GM12878 (cell line): Measurements from ENCODE around the gene BARX2. TPM values are rescaled to one million over a fixed set of nuclear protein-coding genes. Genes with fewer than 3 reads are reported as not detected.

Experiments
- ATAC-seq: fragments of 200-7000 bp; cut with Tn5 transposase; 3 replicates; pipeline ENCODE4 v1.9.1; 2020; ENCODE audit warnings: mild to moderate bottlenecking, moderate library complexity
- BruUV-seq: library from RNA; stranded (reverse); fragments of 400-500 nt; replicated peaks from 2 replicates; lab custom pipeline; 2021; lab: Mats Ljungman, UMichigan
- CTCF ChIA-PET: fragments of 300-600 bp; sonication (Branson Sonifier 250); formaldehyde crosslinking; extraction: SDS; loops from one replicate; lab custom pipeline; 2021; ENCODE audit warnings: inconsistent platforms; lab: Yijun Ruan, JAX
- POLR2A ChIA-PET: fragments of 350-600 bp; formaldehyde crosslinking; extraction: SDS; loops from one replicate; lab custom pipeline; 2021; ENCODE audit warnings: inconsistent platforms; lab: Charles Lee
- RAD21 ChIA-PET: fragments of 300-600 bp; sonication (Branson Sonifier 250); formaldehyde crosslinking; loops from one replicate; lab custom pipeline; 2023; ENCODE audit warnings: antibody characterized with exemption; ENCODE audit not compliant: unreplicated experiment; lab: Charles Lee
- SMC1A ChIA-PET: fragments of 300-600 bp; sonication (Branson Sonifier 250); formaldehyde crosslinking; loops from one replicate; lab custom pipeline; 2023; ENCODE audit not compliant: unreplicated experiment, uncharacterized antibody; lab: Charles Lee
- DNase-seq: peaks from one replicate; pipeline ENCODE4 v3.0.0-alpha.2; 2011; ENCODE audit warnings: low read depth, low spot score
- FAIRE-seq: peaks from 3 replicates; lab custom pipeline; 2011; peaks lifted over from hg19 to GRCh38; lab: Jason Lieb, UNC
- H2AFZ ChIP-seq: 2 replicates; pipeline ENCODE4 v1.6.0; 2011; ENCODE audit warnings: low read depth, low read length, control low read depth; ENCODE audit not compliant: control insufficient read depth
- H3K27ac ChIP-seq: 2 replicates; pipeline ENCODE4 v1.5.1; 2011; ENCODE audit warnings: control low read depth; ENCODE audit not compliant: control insufficient read depth, insufficient read depth
- H3K27me3 ChIP-seq, 2 experiments: replicated peaks in 1 of 2; 2 replicates each; pipeline versions ENCODE4 v1.6.0 to v1.6.1; 2011; ENCODE audit warnings: low read length in 1 of 2; ENCODE audit not compliant: control insufficient read depth in 2 of 2, insufficient read depth in 2 of 2
- H3K36me3 ChIP-seq, 2 experiments: 2 replicates each; pipeline ENCODE4 v1.5.1; 2011; ENCODE audit warnings: low read length in 1 of 2; ENCODE audit not compliant: control insufficient read depth in 2 of 2, insufficient read depth in 2 of 2
- H3K4me1 ChIP-seq: 2 replicates; pipeline ENCODE4 v1.6.1; 2011; ENCODE audit warnings: mild to moderate bottlenecking, low read length, moderate library complexity, mixed read lengths; ENCODE audit not compliant: control insufficient read depth, insufficient read depth
- H3K4me2 ChIP-seq: 2 replicates; pipeline ENCODE4 v1.6.0; 2011; ENCODE audit warnings: control low read depth; ENCODE audit not compliant: control insufficient read depth, insufficient read depth
- H3K4me3 ChIP-seq: fragments of 200-600 bp; sonication (generic); 2 replicates; pipeline ENCODE4 v1.5.1; 2016
- H3K79me2 ChIP-seq: 2 replicates; pipeline ENCODE4 v1.6.0; 2011; ENCODE audit warnings: low read length; ENCODE audit not compliant: control insufficient read depth, insufficient read depth
- H3K9ac ChIP-seq: 2 replicates; pipeline ENCODE4 v1.8.0; 2011; ENCODE audit warnings: low read length, control low read depth, mixed read lengths; ENCODE audit not compliant: control insufficient read depth, insufficient read depth
- H3K9me3 ChIP-seq: replicated peaks from 3 replicates; pipeline ENCODE4 v1.5.1; 2011; ENCODE audit warnings: mild to moderate bottlenecking, low read length; ENCODE audit not compliant: control insufficient read depth, insufficient read depth
- H4K20me1 ChIP-seq: 2 replicates; pipeline ENCODE4 v1.6.0; 2011; ENCODE audit not compliant: control insufficient read depth, insufficient read depth
- BHLHE40 ChIP-seq, 2 experiments: fragments of 450-650 bp in 1 of 2; IDR thresholded peaks; 2 replicates each; pipeline ENCODE4 v1.6.1; 2011 to 2017; ENCODE audit warnings: low read depth in 2 of 2, borderline replicate concordance in 1 of 2, improper control_type of control experiment in 1 of 2, low read length in 1 of 2, mild to moderate bottlenecking in 1 of 2
- NFYB ChIP-seq: IDR thresholded peaks from 2 replicates; pipeline ENCODE4 v1.6.1; 2011; ENCODE audit warnings: low read depth, mild to moderate bottlenecking, low read length, improper control_type of control experiment, moderate library complexity; ENCODE audit not compliant: insufficient read depth
- RAD21 ChIP-seq: IDR thresholded peaks from 2 replicates; pipeline ENCODE4 v1.6.1; 2011; ENCODE audit warnings: mild to moderate bottlenecking, low read depth, low read length, moderate library complexity; ENCODE audit not compliant: insufficient read depth
- WGBS: methylation state at CpG from one replicate; pipeline ENCODE4 v1.1.6; 2016; ENCODE audit warnings: low lambda C conversion rate; ENCODE audit not compliant: insufficient replicate concordance, insufficient coverage; ENCODE audit errors: missing lambda C conversion rate; 5-methylcytosine and 5-hydroxymethylcytosine counted together
- in situ Hi-C: fragments of 300-500 bp; cut with MboI; formaldehyde crosslinking; loops from 9 replicates; pipeline ENCODE4 v1.14.3; 2018; ENCODE audit warnings: mixed read lengths
- intact Hi-C: fragments of 100-400 bp; cut with micrococcal nuclease; formaldehyde crosslinking; loops from one replicate; pipeline ENCODE4 v1.14.2; 2022; ENCODE audit not compliant: unreplicated experiment
- polyA plus RNA-seq, 11 experiments: library from polyadenylated mRNA; depleted of rRNA in 4 of 11; unstranded in 6 of 11; stranded (reverse) in 5 of 11; fragments of >200 nt; fragmentation: Nextera tagmentation in 4 of 11; fragmentation: Illumina TruSeq in 1 of 11; extraction: Ambion mirVana in 4 of 11; extraction: Trizol in 1 of 11; gene quantifications; 1 replicate in 1 of 11; 2 replicates in 10 of 11; pipeline versions ENCODE4 v1.2.1 to v1.2.3, GENCODE V29; 2011 to 2016; ENCODE audit warnings: inconsistent platforms in 2 of 11, missing spikeins in 2 of 11, low read depth in 1 of 11
- total RNA-seq, 4 experiments: library from RNA; depleted of rRNA in 3 of 4; stranded (reverse); fragments of >200 nt in 3 of 4; fragmentation: Illumina TruSeq in 1 of 4; extraction: Trizol in 1 of 4; gene quantifications; 2 replicates each; pipeline versions ENCODE4 v1.2.1 to v1.2.3, GENCODE V29; 2013 to 2021

Gene BARX2
- total and polyA plus RNA-seq, 10 of the 15 experiments (the other 5 are each of a cell fraction or from before 2014, with no cell fraction given) = 0.07 to 0.84 TPM; not detected in 8

- WGBS = 12% methylated on average over 57 of the region's 57 CpGs
- intact Hi-C loops (no loop called here), in situ Hi-C loops (no loop called here)
- no peak for FAIRE-seq
- Histone ChIP-seq H3K4me1 (no peaks in the 10 kb centered on the region), H3K36me3 (no peaks in the 10 kb centered on the region), H4K20me1 (no peaks in the 10 kb centered on the region), H3K27me3 (peaks cover 14 to 26% of the 10 kb centered on the region in 2 experiments), H2AFZ (no peak overlapping the region), H3K27ac (no peak overlapping the region), H3K9ac (no peak overlapping the region), H3K4me2 (no peak overlapping the region), H3K79me2 (no peaks in the 10 kb centered on the region), H3K9me3 (no peaks in the 10 kb centered on the region), H3K4me3 (no peak overlapping the region)
- SMC1A ChIA-PET = no interaction called here
- no peak for ATAC-seq
- RAD21 ChIA-PET = no interaction called here
- CTCF ChIA-PET = interaction anchor here (2.4 kb wide), 1 partner anchor 9 kb away, joined by 7 read pairs; no protein-coding TSS in a partner anchor
- TF ChIP-seq RAD21 (no peak), NFYB (no peak), BHLHE40 (IDR thresholded peaks at IDR 0.05; ENCODE audit: borderline replicate concordance in 1 of 2, low read depth in 2 of 2, low read length in 1 of 2) (no peak)
- POLR2A ChIA-PET = no interaction called here
- BruUV-seq = no TSS peak
- DNase-seq = no peak
These were observed 1.3 kb upstream of the BARX2 start for GRCh38 chr11:129374081-129374992.
